Stimulated activated naive CD8-positive, alpha-beta T cell treated with anti-CD3 and anti-CD28 coated beads, Interleukin-15, Interleukin-2, amounts not matched to agents 100 U/mL and 50 U/mL, for 24 hours (primary cell): ENCODE data around the gene RANBP17.

Experiments
- ATAC-seq: fragments of 150-1000 bp; cut with Tn5 transposase; one replicate; pipeline ENCODE4 v1.10.0; 2021
- DNase-seq: peaks from one replicate; pipeline ENCODE4 v3.0.0; 2021

RANBP17 gene

DNA sequence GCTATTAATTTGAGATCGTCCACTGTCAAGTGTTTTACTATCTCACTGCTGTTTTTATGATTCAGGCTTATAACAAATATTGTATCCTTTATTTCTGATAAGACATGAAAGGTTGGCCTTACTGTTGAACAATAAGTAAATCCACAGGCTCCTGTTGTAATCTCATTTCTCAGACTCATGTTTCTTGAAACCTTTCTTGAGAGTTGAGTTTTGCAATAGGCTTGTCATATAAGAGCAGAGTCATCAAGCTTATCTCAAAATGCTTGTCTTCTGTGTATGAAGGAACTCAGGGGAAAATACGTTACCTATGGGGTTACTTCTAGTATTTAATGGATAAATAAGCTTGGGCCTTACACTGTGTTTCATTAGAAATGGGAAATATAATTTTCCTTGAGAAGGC, 438.0 kb downstream of the RANBP17 start:
- DNase-seq (no peak), ATAC-seq (no peak)

DNA sequence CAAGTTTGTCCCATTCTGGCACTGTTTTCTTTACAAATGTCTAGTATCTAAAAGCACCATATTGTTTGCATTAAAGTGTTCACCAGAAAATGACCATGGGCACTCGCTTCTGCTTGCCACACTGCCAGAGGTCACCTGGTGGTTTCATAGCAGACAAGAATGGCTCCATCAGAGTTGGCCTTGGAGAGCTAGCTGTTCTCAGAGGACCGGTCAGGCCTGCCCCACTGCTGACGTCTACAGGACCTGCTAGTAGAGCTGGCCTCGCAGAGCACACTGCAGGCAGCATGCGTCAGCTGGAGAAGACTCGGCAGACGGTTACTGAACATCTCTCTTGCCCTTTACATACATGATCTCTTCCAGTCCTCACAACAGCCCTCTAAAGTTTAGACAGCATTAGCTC, 438.5 kb downstream of the RANBP17 start:
- DNase-seq (no peak), ATAC-seq (no peak)

DNA sequence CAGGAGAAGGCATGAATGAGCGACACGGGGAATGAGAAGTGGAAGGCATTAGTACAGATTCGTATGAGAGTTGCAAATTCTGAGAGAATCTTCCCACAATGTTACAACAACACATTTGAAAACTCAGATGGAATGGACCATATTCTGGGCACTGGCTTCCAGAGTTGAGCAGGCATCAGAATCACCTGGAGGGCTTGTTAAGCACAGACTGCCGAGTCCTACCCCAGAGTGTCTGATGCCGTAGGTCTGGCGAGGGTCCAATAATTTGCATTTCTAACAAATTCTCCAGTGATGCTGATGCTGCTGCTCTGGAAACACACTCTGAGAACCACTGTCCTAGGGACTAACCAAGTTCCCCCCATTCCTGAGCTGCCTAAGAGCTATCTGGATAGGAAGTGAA, 444.3 kb downstream of the RANBP17 start:
- ATAC-seq, result no peak
- no peak for DNase-seq

DNA sequence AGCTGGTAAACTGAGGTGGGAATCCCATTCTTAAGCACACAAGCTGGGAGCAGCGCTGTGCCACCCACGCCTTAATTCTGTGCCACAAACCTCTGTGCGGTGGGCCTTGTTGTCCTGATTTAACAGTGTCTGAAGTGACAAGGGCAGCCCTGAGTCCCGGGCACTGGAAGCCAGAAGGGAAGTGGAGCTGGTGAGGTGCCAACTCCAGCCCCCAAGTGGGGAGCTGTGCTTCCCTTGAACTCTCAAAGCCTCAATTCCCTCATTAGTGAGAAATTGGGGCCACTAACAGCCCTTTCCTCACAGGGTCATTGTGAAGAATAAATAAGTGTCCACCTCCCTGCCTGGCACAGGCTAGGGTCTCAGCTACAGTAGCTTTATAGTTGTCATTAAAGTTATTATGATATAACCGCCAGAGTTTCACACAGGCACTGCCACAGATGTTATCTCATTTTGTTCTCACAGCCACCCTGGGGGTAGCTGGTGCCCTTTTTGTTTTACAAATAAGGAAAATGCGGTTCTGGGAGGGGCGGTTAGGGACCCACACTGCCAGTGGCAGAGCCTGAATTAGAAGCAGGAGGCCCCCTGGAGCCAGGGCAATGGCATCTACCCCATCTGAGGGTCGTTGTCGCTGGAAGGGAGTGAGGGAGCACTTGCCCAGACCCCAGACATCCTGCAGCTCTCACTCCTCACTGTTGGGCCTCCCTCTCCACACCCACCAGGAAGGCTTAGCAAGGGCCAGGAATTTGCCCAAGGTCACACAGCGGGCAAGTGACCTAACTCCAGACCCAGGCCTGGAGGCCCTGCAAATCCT, 445.2 kb downstream of the RANBP17 start:
- DNase-seq, result peak; percentile 5
- no peak for ATAC-seq

DNA sequence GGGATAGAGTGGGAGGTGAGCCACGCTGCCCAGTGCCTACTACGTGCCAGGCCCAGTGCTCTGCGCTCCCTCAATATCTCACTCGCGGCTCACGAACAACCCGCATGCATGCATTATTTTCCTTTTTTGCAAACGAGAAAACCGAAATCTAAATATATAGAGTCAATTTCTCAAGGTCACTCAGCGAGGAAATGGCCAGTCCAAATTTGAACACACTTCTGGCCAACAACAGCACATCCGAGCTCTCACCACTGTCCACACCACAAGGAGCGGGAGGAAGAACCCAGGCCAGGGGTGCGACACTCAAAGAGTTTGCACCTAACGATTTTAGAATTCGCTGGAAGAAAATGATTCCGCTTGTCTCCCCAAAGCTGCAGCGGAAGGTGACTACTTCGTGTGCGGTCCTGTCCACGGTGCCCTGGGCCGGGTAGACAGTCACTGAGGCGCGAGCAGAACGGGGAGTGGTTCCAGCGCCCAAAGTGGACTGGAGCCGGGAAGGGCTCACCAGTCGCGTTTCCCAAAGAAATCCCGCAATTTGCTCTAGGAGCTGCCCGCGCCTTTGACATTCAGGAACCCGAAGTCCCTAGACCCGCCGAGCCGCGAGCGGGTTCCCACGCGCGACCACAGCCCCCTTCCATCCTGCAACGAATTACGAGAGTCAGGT, 446.1 kb downstream of the RANBP17 start:
- no peak for DNase-seq
- no peak for ATAC-seq

DNA sequence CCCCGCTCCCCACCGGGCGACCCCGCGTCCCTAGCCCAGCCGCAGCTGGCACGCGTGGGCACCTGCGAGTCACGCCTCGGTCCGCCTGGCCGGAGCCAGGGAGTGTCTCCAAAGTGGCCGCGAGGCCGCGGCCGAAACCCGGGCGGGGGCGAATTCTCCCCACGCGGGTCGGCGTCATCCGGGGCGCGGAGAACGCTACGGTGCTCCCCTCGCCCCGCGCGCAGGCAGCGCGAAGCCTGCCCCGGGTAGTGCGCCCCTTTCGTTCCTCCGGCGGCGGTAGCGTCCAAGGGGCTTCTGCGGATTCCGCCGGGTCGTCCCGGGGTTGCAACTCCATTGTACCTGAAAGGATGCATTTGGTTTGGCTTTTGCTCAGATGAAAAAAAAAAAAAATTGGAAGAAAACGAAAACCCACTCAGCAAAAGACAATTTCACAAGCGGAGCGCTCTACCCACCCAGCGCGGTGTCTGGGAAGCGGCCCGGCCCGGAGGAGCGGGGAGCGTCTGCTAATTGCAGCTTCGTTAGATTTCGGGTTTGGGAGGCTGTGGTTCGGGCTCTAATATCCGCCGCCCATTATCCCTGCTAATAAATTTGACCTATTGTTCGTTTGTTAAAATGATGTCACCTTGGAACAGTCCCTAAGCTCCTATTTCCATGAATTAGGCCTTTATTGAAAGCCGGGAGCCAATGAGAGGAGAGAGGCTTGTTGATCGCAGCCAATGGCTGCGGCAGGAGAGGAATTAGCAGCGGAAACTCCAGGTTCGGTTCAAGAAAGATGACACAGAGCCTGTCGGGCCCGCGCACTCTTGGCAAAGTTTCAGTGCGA, 446.8 kb downstream of the RANBP17 start, which contains the start of gene TLX3:
Gene TLX3, plus strand, starts transcription at position 796 of the 823 bp plus-strand sequence. CDS start 118 bp downstream, outside the sequence.
- ATAC-seq (no peak), DNase-seq (peak; percentile 4)

DNA sequence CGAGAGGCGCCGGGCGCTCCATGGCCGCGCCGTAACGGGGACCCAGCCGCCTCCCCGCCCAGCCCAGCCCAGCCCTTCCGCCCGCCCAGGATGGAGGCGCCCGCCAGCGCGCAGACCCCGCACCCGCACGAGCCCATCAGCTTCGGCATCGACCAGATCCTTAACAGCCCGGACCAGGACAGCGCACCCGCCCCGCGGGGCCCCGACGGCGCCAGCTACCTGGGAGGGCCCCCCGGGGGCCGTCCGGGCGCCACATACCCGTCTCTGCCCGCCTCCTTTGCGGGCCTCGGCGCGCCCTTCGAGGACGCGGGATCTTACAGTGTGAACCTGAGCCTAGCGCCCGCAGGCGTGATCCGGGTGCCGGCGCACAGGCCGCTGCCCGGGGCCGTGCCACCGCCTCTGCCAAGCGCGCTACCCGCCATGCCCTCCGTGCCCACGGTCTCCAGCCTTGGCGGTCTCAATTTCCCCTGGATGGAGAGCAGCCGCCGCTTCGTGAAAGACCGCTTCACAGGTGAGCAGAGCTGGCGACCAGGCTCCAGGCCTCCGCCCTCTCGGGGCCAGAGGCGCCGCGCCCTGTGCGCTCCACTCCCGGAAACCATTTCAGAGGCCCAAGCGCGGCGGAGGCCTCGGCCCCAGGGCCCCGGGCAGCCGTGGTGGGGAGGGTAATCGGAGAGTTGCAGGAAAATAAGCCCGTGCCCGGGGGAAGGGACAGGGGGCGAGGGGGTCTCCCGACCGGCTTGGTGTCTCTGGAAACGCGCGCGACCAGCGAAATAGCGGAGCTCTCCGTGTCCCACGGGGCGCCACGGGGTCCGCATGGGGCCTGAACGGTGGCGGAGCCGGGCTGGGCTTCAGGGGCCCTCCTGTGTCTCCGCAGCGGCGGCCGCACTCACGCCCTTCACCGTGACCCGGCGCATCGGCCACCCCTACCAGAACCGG, 447.7 kb downstream of the RANBP17 start:
- DNase-seq (peak; percentile 9), ATAC-seq (no peak)

DNA sequence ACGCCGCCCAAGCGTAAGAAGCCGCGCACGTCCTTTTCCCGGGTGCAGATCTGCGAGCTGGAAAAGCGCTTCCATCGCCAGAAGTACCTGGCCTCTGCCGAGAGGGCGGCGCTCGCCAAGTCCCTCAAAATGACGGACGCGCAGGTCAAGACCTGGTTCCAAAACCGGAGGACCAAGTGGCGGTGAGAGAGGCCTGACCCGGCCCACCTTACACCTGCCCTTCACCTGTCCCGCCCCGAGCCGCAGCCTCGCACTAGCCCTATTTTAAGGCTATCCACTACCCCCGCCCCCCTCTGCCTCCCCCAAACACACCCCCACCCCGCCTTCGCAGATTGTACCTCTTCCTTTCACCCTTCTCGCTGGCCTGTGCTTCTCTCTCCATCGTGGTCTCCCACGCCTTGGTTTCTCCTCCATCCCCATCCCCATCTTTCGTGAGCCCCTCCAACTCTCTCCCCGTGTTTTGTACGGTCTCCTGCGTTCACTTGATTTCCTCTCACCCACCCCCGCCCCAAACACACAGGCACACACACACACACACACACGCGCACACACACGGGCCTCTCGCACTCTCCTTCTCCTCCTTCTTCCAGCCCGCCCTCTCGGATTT, 448.5 kb downstream of the RANBP17 start:
- DNase-seq (peak; percentile 44), ATAC-seq (no peak)

DNA sequence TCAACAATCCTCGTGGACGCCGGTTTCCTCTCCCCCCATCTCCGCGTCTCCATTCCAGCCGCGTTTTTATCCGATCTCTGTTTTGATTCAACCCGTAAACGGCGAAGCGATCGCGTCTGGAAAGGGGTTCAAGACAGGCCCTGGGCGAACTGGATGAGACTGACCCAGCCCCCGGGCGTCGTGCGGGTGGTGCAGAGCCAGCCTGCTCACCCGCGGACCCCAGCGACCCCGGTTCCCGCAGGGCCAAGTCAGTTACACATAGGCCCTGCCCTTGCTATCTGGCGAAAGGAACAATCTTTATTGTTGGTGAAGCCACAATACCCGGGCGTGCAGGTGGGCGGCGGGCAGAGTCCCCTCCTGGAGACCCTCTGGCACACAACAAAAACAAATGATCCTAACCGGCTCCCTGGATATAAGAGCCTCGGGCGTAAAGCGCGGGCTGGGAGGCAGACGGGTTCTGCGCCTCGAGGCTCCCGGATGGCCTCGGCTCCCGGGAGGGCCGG, 449.1 kb downstream of the RANBP17 start:
- DNase-seq (peak; percentile 6), ATAC-seq (no peak)

DNA sequence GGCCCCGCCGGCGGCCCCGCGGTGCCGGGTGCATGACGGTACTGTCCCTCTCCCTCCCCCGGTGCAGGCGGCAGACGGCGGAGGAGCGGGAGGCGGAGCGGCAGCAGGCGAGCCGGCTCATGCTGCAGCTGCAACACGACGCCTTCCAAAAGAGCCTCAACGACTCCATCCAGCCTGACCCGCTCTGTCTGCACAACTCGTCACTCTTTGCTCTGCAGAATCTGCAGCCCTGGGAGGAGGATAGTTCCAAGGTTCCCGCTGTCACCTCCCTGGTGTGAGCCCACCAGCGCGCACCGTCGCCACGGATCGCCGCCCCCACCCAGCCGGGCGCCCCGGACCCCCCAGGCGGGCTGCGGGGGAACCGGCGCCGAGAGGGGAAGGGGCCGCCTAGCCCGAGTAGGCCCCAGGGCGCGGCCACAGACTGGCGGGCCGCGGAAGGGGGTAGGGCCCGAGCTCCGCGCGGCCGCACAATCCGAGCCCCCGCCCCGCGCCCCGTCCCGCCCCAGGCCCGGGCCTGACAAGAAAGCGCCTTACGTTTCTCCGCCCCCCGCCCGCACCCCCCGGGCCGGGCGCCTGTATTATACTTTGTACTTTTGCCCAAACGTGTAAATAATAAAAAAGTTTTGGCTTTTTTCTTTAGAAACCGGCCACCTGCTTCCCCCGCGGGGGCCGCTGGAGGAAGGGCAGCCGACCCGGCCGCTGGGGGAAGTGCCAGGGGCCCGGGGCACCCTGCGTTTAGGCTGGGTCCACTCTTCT, 449.7 kb downstream of the RANBP17 start:
- ATAC-seq (peak; percentile 24), DNase-seq (peak; percentile 17)

DNA sequence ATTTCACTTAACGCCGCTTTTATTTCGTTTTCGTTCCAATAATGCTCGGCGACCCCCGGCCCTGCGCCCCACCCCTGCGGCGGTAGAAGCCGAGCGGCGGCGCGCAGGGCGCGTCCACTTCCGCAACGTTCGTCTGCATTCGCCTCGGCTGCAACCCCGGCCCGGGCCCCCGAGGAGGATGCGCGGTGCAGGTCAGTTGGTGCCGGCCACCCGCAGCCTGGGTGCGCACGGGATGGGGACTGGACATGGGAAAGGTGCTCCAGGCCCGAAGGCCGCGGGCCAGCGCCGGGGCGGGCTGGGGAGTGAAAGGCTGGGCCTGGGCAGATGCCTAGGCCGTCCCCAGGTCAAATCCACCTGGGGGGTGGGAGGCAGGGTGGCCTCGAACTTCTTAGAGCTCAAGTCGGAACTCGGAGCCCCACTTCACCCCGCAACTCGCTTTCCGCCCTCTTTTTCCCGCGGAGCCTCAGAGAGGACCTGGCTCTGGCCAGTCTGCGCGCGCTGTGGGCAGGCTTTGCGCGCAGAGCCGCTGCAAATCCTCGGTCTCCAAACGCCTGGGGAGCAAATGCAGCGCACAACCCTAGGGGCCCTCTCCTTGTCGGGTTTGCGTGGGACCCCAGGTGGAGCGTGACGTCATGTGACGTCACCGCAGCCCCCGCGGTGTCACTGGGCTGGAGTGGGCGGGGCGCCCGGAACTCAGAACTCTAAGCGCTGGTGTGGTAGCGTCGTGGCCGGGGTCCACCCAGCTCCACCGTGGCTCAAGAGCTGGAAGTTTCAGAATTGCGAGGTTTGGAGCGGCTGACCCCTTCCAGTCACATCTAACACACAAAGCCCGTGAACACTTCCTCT, 450.5 kb downstream of the RANBP17 start:
- peak; percentile 13 for DNase-seq
- no peak for ATAC-seq

DNA sequence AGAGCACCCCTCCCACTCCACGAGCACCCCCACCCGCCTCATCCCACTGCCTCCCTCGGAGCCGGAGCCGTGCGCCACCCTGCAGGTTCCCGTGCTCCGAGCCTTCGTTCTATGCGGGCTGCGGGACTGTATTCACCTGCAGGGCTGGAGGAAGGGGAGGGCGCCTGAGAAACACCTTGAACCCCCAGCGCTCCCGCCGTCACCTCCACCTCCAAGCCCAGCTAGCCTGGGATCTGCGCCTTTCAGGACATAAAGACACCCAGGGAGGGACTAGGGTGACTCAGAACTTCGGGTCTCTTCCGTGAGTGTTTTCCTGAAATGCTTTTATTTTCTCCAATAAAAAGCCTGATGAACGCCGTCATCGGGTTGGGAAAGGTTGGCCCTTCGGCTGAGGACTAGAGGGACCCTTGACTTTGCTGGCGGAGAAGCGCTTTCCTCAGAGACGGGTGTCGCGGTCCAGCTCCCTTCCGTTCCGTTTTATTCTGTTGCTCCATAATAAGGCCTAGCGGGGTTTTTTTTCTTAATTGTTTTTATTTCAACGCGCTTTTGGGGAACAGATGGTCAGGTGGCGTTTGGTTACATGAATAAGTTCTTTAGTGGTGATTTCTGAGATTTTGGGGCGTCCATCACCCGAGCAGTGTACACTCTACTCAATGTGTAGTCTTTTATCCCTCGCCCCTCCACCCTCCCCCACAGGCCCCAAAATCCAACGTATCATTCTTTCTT, 451.8 kb downstream of the RANBP17 start:
- DNase-seq, result peak; percentile 8

DNA sequence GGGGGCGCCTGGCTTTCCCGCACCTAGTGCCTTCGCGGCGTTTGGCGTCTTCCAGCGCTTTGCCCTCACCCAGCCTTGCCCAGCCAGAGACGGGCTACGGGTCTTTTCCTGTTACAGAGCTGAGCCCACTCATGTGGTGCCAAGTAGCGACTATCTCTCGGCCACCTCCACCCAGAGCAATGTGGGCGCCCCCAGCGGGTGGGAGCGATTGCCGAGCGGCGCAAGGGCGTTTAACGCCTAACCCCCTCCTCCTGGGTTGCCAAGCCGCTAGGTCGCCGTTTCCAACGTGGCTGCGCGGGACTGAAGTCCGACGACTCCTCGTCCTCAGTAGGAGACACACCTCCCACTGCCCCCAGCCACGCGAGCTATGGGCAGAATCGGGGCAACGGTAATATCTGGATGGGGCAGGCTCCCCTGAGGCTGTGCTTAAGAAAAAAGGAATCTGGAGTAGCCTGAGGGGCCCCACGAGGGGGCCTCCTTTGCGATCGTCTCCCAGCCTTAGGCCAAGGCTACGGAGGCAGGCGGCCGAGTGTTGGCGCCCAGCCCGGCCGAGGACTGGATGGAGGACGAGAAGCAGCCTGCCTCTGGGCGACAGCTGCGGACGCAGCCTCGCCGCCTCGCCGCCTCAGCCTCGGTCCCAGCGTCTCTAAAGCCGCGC, 453.0 kb downstream of the RANBP17 start:
- DNase-seq, result peak; percentile 9
- no peak for ATAC-seq

More for the DNA sequence above, 451.8 kb downstream of the RANBP17 start:
- no peak for ATAC-seq

DNA sequence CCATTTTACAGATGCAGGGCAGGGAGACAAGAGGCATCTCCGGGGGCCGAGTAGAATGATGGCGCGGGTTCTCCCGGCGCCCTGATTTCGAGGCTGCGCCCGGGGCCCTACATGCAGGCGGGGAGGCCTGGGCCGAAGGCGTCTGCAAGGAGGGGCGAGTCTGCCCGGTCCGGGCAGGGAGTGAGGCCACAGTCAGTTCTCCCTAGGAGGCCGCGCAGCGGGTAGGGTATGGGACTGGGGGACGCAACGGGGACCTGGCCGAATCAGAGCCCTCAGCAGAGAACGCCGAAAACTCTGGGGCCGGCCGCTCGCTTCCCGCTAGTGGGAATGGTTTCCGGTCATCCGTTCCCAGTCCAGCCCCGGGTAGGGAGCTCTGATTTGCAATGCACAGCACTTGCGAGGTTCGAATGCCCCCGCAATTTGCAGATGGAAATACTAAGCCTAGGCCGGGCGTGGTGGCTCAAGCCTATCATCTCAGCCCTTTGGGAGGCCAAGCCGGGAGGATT, 453.6 kb downstream of the RANBP17 start:
- DNase-seq (no peak), ATAC-seq (no peak)

DNA sequence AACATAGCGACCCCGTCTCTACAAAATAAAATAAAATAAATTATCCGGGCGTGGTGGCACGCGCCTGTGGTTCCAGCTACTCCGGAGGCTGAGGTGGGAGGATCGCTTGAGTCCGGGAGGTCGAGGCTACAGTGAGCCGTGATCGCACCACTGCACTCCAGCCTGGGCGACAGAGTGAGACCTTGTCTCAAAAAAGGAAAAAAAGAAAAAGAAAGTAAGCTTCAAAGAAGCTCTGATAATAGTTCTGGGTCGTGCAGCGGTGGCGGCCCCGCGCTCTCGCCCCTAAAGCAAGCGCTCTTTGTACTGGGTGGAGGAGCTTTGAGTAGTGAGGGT, 454.1 kb downstream of the RANBP17 start:
- ATAC-seq (no peak), DNase-seq (no peak)

DNA sequence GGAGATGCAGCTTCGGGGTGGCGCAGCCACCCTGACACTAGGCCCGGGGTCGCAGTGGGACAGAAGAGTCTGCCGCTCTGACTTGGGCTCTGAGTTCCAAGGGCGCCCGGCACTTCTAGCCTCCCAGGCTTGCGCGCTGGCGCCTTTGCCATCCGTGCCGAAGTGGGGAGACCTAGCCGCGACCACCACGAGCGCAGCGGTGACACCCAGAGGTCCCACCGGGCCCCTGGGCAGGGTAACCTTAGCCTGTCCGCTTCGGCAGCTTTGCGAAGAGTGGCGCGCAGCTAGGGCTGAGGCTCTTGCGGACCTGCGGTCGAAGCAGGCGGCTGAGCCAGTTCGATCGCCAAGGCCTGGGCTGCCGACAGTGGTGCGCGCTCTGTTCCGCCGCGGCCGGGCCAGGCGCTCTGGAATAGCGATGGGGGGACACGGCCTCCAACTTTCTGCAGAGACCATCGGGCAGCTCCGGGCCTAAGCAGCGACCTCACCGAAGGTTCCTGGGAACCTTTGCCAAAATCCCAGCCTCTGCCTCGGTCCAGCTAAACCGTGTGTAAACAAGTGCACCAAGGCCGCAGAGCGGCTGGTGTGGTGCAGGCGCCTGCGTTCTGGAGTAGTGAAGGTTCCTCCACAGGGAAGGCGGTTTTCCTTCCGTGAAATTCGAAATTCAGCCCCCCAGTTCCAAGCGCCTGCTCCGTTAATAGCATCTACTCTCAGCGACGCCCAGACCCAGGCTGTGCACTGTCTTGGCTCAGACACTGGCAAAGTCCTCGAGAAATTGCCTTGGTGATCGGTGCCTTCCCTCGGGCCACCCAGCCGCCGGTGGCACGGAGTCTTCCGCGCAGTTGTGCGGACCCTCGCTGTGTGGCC, 454.7 kb downstream of the RANBP17 start:
- DNase-seq (peak; percentile 13), ATAC-seq (no peak)

DNA sequence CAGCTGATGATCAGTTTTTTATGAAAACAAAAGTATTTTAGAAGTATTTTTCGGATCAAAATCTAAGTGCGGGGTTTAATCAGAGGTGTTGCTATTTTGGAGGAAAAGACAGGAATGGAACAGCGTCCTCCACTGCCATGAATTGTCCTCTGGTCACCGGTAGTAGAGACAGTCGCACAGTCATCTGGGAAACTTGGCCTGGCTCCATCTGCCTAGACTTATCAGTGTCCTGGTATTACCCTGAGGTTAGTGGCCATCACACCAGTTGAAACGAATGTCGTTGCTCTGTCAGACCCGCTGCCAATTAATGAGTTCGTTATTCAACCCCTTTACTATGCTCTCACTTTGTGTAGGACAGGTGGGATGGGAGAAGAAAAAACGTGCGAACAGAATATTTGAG, 455.4 kb downstream of the RANBP17 start:
- DNase-seq (no peak), ATAC-seq (no peak)
